Measurements from ENCODE around the gene NFILZ. TPM values are rescaled to one million over a fixed set of nuclear protein-coding genes. Genes with fewer than 3 reads are reported as not detected.

The NFILZ gene
- total RNA-seq, 1 experiment from 2014 or later: not detected

GRCh38 chr19:8663920-8664670, 33.7 kb downstream of the NFILZ start:
- no peaks in the 10 kb centered on the region for H4K20me1 ChIP-seq (ENCODE audit: insufficient read depth)
- no peaks in the 10 kb centered on the region for H3K9me3 ChIP-seq (ENCODE audit: control insufficient read depth in 1 of 2, insufficient read depth in 1 of 2, low read depth in 1 of 2, low read length in 2 of 2)
- TF ChIP-seq EGR1 (IDR thresholded peaks at IDR 0.05; ENCODE audit: low read depth) (no peak), ZNF274 (IDR thresholded peaks at IDR 0.05; ENCODE audit: low read depth, low read length) (no peak), CBX3 (IDR thresholded peaks at IDR 0.05; ENCODE audit: low read depth) (no peak), SRF (IDR thresholded peaks at IDR 0.05; ENCODE audit: low read depth) (no peak)
- H3K9ac ChIP-seq (ENCODE audit: low read length): no peak overlapping the region
- intact Hi-C loops (cut with micrococcal nuclease): no loop called here
- no peak overlapping the region for H3K4me3 ChIP-seq (replicated peaks in 1 of 2; ENCODE audit: low read depth in 1 of 2, low read length in 2 of 2)
- POLR2A ChIA-PET: no interaction called here
- BruUV-seq (replicated peaks): no TSS peak
- H3K79me2 ChIP-seq (ENCODE audit: insufficient read depth, low read length): no peaks in the 10 kb centered on the region
- no peaks in the 10 kb centered on the region for H3K4me1 ChIP-seq (ENCODE audit: control insufficient read depth in 1 of 2, insufficient read depth in 2 of 2, low read length in 2 of 2)
- no peak overlapping the region for H3K4me2 ChIP-seq (ENCODE audit: low read length)
- no peaks in the 10 kb centered on the region for H3K9me2 ChIP-seq (ENCODE audit: insufficient read depth)
- RAD21 ChIA-PET (ENCODE audit: low non-redundant PET in 1 of 2, low total read pairs in 2 of 2, uncharacterized antibody in 2 of 2, unreplicated experiment in 2 of 2): no interaction called here
- CTCF ChIA-PET: no interaction called here
- no peaks in the 10 kb centered on the region for H3K27me3 ChIP-seq (ENCODE audit: insufficient read depth, low read length)
- no peak overlapping the region for H3K27ac ChIP-seq (ENCODE audit: low read depth, low read length)
- H3K36me3 ChIP-seq (ENCODE audit: control insufficient read depth in 1 of 2, insufficient read depth in 2 of 2, low read length in 2 of 2): no peaks in the 10 kb centered on the region
- DNase-seq (ENCODE audit: low read depth, low spot score): no peak
- no peak overlapping the region for H2AFZ ChIP-seq (ENCODE audit: low read depth, low read length, poor library complexity, severe bottlenecking)
- no peak for ATAC-seq

- no peaks in the 10 kb centered on the region for H4K20me1 ChIP-seq (ENCODE audit: insufficient read depth)
- H3K27ac ChIP-seq (ENCODE audit: low read depth, low read length): no peak overlapping the region
- H3K4me1 ChIP-seq (ENCODE audit: control insufficient read depth in 1 of 2, insufficient read depth in 2 of 2, low read length in 2 of 2): no peaks in the 10 kb centered on the region
- 0 out of 2 replicates have a peak, but pooled peaks cover 4% of the 10 kb centered on the region for H3K27me3 ChIP-seq (ENCODE audit: insufficient read depth, low read length)
- H3K9ac ChIP-seq (ENCODE audit: low read length): no peak overlapping the region
- TF ChIP-seq TCF7L2 (IDR thresholded peaks at IDR 0.05; ENCODE audit: borderline replicate concordance, extremely low read depth, insufficient read depth, insufficient read length) (no peak), JUND (IDR thresholded peaks at IDR 0.05) (no peak), EGR1 (IDR thresholded peaks at IDR 0.05; ENCODE audit: low read depth) (no peak), CTCF (IDR thresholded peaks at IDR 0.05 in 2 of 3, conservative IDR thresholded peaks at IDR 0.05 in 1 of 3; ENCODE audit: borderline replicate concordance in 1 of 3, insufficient read depth in 1 of 3, low read depth in 2 of 3, low read length in 2 of 3) (no peak), CEBPB (IDR thresholded peaks at IDR 0.05; ENCODE audit: low read depth) (no peak), POLR2A (IDR thresholded peaks at IDR 0.05; ENCODE audit: borderline replicate concordance, extremely low read depth, insufficient read depth, insufficient read length) (no peak), YY1 (IDR thresholded peaks at IDR 0.05; ENCODE audit: extremely low read depth, insufficient replicate concordance, low read depth, low read length) (no peak), SRF (IDR thresholded peaks at IDR 0.05; ENCODE audit: low read depth) (no peak)
- intact Hi-C loops (cut with micrococcal nuclease): no loop called here
- H3K36me3 ChIP-seq (ENCODE audit: control insufficient read depth in 1 of 2, insufficient read depth in 2 of 2, low read length in 2 of 2): no peaks in the 10 kb centered on the region
- RAD21 ChIA-PET (ENCODE audit: low non-redundant PET in 1 of 2, low total read pairs in 2 of 2, uncharacterized antibody in 2 of 2, unreplicated experiment in 2 of 2): no interaction called here
- H3K9me3 ChIP-seq (ENCODE audit: control insufficient read depth in 1 of 2, insufficient read depth in 1 of 2, low read depth in 1 of 2, low read length in 2 of 2): no peaks in the 10 kb centered on the region
- CTCF ChIA-PET: no interaction called here
- POLR2A ChIA-PET: no interaction called here
- ATAC-seq (no peak), DNase-seq (ENCODE audit: low read depth, low spot score) (no peak)
- H3K4me3 ChIP-seq (replicated peaks in 1 of 2; ENCODE audit: low read depth in 1 of 2, low read length in 2 of 2): no peak overlapping the region
- no TSS peak for BruUV-seq (replicated peaks)
- no peak overlapping the region for H2AFZ ChIP-seq (ENCODE audit: low read depth, low read length, poor library complexity, severe bottlenecking)
- H3K9me2 ChIP-seq (ENCODE audit: insufficient read depth): no peaks in the 10 kb centered on the region
- no peaks in the 10 kb centered on the region for H3K79me2 ChIP-seq (ENCODE audit: insufficient read depth, low read length)
- H3K4me2 ChIP-seq (ENCODE audit: low read length): no peak overlapping the region
Measured at GRCh38 chr19:8664671-8665057, 34.2 kb downstream of the NFILZ start.

Data from HCT116 (cell line).